NCI-H1048 (cell line): ENCODE measurements around the gene MAGED2.
"Not testable (repeated sequence)": the region's sequence is repeated elsewhere in the genome, so short reads cannot be mapped to it uniquely, and the experiment has no call there.

ENCODE experiments used
- DNase-seq: peaks from one replicate; lab custom pipeline; 2025; lab: John Stamatoyannopoulos, UW

MAGED2 gene

DNA sequence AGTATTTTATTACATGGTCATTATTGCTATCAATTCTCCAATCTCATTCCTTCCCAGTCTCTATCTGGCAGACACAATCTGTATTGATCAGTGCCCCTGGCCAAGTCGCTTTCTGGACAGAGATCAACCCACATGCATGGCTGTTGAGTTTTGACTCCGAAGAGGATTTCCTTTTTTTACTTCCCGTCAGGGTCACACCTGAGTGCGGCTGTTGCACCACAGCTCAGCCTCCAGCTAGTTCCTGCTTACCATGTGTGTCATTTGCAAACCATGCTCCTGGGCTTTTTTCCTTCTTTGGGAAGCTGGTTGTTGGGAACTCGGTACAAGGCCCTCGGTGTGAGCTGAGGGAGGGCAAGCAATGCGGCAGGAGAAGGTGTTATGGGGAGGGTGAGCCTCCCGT, 11.7 kb downstream of the MAGED2 start:
- no peak for DNase-seq

DNA sequence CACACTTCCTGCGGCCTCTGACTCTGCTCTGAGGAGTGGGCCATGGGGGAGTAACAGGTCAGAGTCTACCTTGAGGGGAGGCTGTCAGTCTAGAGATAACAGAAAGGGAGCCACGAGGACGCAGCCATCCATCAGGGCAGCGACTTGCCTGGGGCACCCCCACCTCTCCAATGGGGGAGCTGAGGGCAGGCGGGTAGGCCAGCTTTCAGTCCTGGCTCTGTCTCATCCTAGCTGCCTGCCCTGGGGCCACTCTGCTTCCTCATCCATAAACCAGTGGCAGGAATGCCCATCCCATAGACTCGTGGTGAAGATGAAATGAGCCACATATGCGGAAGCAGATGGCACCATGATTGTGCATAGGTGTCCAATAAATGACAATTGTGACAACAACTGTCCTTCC, 13.2 kb downstream of the MAGED2 start:
- DNase-seq: no peak

DNA sequence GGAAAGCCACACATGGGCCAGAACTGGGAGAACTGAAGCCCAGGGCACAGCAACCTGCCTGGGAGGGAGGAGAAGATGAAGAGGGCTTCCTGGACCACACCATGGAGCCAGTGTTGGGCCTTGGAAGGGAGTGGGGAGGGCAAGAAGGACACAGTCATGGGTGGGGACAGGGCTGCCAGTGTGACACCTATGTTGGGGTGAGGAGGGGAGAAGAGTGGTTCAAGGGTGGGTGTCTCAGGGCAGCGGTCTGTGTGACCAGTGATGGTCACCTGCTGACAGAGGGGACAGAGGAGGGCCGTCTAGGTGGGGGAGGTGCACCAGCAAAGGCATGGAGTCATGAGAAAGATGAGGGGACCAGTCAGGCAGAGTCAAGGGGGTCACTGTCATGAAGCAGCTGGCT, 13.8 kb downstream of the MAGED2 start:
- DNase-seq: no peak

DNA sequence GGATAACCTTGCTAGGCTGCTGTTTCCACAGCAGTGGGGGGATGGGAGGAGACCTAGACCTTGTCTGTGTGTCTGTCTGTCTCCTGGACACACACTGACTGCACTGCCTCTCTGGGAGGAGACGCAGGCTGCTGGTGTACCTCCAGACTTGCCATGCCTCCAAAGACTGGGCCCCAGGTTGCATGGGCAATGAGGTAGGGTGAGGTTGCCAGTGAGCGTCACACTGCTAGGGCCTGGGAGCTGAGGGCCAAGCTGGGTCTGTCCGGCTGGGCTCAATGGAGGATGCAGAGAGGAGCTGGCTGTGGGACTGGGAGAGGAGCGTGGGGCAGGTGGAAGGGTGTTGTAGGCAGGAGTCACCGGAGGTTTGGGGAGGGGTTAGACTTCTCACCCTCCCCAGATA, 16.6 kb downstream of the MAGED2 start:
- no peak for DNase-seq

DNA sequence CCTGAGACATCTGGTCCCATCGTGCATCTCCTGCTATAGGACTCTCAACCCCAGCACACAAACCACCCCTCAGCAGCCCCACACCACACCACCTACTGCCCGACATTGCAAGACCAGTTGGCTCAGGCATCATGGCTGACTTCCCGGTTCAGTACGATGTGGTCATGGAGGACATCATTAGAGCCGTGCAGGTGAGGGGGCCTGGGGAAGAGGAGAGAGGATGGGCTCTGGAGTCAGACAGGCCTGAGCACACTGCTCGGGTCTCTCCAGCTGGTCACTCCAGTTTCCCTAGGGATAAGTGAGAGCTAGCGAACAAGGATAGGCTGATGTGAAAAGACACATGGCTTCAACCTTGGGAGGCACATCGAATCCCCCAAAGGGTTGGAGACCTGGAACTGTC, 17.2 kb downstream of the MAGED2 start:
- no peak for DNase-seq

DNA sequence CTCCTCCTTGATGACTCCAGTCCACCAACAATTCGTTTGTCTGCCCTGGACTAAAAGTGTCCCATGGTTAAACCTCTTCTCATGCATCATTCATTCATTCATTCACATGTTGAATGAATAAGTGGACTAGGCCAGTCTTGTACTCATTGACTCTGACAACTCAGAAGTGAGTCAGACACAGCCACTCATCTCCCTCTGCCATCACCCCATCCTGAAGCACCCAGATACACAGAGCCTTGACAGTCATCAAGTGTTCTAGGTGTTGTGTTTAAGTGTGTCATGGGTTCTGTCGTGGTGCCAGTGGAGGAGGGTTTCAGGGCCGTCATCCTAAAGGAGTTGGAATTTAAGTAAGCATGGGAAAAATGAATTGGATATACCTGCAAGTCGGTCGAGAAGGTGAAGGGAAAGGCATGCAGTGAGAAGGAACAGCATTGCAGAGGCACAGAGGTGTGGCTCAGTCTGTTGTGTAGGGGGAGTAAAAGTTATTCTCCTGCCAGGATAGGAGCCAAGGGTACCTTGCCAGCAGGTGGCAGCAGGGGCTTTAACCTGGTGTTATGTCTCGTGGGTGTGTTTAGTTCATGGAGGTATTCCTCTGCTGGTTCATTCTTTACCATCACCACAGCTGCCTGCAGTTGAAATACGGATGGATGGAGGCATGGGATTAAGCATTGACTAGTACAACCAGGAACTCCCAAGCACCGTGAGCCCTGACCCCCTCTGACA, 18.3 kb downstream of the MAGED2 start:
- no peak for DNase-seq

DNA sequence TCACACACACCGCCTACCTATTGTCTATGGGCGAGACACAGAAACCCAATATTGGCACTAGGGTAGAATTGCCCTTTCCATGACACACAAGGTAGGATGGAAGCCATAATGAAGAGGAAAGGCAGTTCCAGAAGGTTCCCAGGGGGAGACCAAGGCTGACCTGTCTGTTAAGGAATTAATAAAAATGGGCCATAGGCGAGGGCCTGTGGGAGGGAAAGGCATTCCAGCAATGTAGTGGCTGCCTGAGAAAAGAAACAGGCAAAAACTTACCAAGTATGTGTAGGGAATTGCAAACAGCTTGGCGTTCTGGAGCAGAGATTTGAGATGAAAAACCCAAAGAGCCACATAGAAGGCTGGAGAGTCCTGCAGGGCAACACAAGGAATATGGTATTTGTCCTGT, 19.1 kb downstream of the MAGED2 start:
- no peak for DNase-seq

DNA sequence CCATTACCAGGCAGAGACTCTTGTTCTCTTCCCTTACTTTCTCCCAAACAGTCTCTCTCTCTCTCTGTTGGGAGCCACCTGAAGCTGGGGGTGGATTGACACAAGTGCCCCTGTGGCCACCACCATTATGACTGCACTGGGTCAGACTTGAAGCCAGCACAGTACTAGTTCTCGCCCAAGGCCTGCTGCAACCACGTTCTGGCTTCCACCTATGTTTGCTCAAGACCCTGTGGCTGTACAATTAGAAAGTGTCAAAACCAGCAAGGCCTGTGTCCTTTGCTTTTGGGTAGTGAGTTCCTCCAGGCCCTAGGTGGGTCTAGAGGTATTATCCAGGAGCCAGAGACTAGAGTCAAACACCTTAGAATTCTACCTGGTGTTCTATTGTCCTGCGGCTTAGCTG, 31.0 kb downstream of the MAGED2 start:
- no peak for DNase-seq

DNA sequence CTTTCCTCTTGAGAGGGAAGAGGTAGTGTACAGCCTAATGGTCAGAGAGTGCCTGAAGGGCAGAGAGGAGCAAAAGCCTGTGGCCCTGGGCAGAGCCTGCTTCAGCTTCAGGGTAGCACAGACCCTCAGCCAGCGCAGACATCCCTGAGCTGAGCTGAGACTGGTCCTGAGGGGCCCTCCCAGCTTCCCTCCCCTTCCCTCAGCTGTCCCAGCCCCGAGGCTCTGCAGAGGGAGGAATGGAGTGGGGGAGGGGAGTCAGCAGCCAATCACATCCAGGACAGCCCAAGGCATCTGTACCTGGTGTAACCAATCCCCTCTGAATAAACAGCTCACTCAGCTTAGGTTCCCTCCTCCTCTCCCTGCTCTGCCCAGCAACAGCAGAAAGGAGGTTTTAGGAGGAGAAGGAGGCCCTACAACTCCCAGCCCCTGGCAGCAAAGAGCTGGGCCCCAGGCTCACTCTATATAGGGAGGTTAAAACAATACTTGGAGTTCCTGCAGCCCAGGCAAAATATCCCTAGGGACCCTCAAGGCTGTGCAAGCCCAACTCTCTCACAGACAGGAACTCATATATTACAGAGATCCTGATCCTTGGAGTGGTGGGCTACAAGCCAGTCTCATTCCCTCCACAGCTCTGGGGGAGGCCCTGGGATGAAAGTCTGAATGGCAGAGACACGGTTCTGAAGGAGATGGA, 33.8 kb downstream of the MAGED2 start:
- not testable (repeated sequence) for DNase-seq

DNA sequence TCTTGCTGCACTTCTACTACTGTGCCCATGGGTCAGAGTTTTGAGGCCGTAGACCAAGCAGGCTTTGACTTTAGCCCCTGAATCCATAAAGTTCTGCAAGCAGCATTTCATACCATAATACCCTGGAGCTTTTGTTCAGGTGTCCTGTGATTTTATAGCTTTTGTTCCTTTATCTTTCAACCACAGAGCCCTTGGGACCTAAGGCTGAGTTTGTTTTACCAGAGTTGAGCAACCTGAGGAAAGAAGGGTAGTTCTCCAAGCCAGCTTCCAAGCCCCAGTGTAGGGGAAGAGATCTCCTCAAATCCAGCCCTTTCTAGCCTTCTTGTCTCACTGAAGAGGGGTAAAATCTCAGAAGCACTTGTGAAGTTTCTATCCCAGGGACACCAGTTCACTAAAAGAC, 35.1 kb downstream of the MAGED2 start:
- no peak for DNase-seq

DNA sequence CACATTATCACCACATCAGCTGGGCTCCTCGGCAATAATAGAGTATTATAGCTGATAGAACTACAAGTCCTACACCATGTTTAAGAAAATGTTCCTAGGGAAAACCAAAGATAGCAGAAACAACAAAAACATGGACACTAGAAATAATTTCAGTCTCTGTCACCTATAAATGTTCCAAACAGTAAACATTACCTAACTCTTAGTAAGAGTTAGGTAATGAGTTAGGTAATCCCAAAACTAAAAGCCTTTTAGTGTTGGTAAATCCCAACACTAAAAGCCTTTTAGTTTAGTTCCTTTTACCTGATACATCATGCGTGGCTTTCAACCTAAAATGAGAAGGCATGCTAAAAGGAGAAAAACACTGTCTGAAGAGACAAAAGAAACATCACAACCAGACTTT, 35.5 kb downstream of the MAGED2 start:
- DNase-seq: no peak

DNA sequence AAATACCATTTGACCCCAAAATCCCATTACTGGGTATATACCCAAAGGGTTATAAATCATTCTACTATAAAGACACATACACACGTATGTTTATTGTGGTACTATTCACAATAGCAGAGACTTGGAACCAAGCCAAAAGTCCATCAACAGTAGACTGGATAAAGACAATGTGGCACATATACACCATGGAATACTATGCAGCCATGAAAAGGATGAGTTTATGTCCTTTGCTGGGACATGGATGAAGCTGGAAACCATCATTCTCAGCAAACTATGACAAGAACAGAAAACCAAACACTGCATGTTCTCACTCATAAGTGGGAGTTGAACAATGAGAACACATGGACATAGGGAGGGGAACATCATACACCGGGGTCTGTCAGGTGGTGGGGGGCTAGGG, 40.2 kb downstream of the MAGED2 start:
- not testable (repeated sequence) for DNase-seq

DNA sequence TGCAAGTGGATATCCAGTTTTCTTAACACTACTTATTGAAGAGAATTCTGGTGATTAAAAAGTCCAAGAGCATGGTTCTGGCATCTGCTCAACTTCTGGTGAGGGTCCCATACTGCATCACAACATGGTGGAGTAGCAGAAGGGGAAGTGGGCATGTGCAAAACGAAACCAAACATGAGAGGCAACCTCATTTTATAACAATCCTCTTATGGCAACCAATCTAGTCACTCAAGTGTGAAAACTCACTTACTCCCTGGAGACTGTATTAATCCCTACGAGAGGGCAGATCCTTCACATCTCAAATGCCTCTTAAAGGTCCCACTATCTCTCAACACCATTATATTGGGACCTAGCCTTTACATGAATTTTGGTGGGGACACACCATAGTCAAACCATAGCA, 57.7 kb downstream of the MAGED2 start:
- no peak for DNase-seq
